Measurements from ENCODE around the gene RNU6-1. TPM values are rescaled to one million over a fixed set of nuclear protein-coding genes. Genes with fewer than 3 reads are reported as not detected.

Gene RNU6-1
- total and polyA plus RNA-seq, 2 experiments from 2014 or later: not detected

GRCh38 chr15:67835297-67836133 lies 4.3 kb downstream of the RNU6-1 start:
- no peak for TF ChIP-seq JUNB (IDR thresholded peaks at IDR 0.05; ENCODE audit: unreplicated experiment)
- peak; percentile 88 for TF ChIP-seq EZH2 (IDR thresholded peaks at IDR 0.05; ENCODE audit: low read depth, unreplicated experiment)
- peak; percentile 41 for TF ChIP-seq EZH2phosphoT487 (IDR thresholded peaks at IDR 0.05; ENCODE audit: unreplicated experiment)
- no peak for TF ChIP-seq CREB1 (CRISPR knock-in tag; IDR thresholded peaks at IDR 0.05; ENCODE audit: low read depth)
- Mint-ChIP-seq H3K27me3 (ENCODE audit: insufficient read depth, low read depth, poor library complexity) (peaks cover 92% of the 10 kb centered on the region), H3K36me3 (ENCODE audit: low read depth) (no peaks in the 10 kb centered on the region; the same call in 2 of the 3 replicates), H3K9me3 (peaks cover 6% of the 10 kb centered on the region; the same call in 2 of the 3 replicates), H3K4me1 (peaks cover 39% of the 10 kb centered on the region), H3K27ac (no peak overlapping the region), H3K4me3 (peak overlapping the region; percentile 67)
- Histone ChIP-seq H3F3A (replicated peaks; ENCODE audit: low read depth) (peaks cover 27% of the 10 kb centered on the region), H3K27me3 (ENCODE audit: insufficient read depth) (peaks cover 90% of the 10 kb centered on the region), H3K9me2 (ENCODE audit: insufficient read depth) (no peaks in the 10 kb centered on the region), H3K79me2 (replicated peaks; ENCODE audit: insufficient read depth) (no peaks in the 10 kb centered on the region), H4K20me1 (replicated peaks; ENCODE audit: insufficient read depth) (peaks cover 8% of the 10 kb centered on the region; the same call in 1 of the 2 replicates), H3K4me3 (peak overlapping the region; percentile 71), H3K4me1 (ENCODE audit: insufficient read depth) (peaks cover 30% of the 10 kb centered on the region), H2AFZ (peak overlapping the region; percentile 88), H3K36me3 (ENCODE audit: insufficient read depth) (no peaks in the 10 kb centered on the region), H3K4me2 (peak overlapping the region; percentile 67), H3K27ac (ENCODE audit: low read depth) (no peak overlapping the region)
- DNase-seq (ENCODE audit: low spot score): peak; percentile 78
- ATAC-seq: peak; percentile 3

GRCh38 chr15:67834581-67835296 lies 5.1 kb downstream of the RNU6-1 start:
- Histone ChIP-seq H3K79me2 (replicated peaks; ENCODE audit: insufficient read depth) (no peaks in the 10 kb centered on the region), H3K36me3 (ENCODE audit: insufficient read depth) (no peaks in the 10 kb centered on the region), H4K20me1 (replicated peaks; ENCODE audit: insufficient read depth) (peaks cover 8% of the 10 kb centered on the region; the same call in 1 of the 2 replicates), H3K4me2 (peak overlapping the region; percentile 67), H3K27me3 (ENCODE audit: insufficient read depth) (peaks cover 98% of the 10 kb centered on the region), H3K27ac (ENCODE audit: low read depth) (no peak overlapping the region), H3F3A (replicated peaks; ENCODE audit: low read depth) (peaks cover 33% of the 10 kb centered on the region), H3K9me2 (ENCODE audit: insufficient read depth) (no peaks in the 10 kb centered on the region), H3K4me1 (ENCODE audit: insufficient read depth) (peaks cover 35% of the 10 kb centered on the region), H3K4me3 (peak overlapping the region; percentile 71), H2AFZ (peak overlapping the region; percentile 88)
- no peak overlapping the region for H3K27ac Mint-ChIP-seq
- H3K27me3 Mint-ChIP-seq (ENCODE audit: insufficient read depth, low read depth, poor library complexity): peaks cover 94% of the 10 kb centered on the region
- peaks cover 4% of the 10 kb centered on the region; the same call in 1 of the 3 replicates for H3K9me3 Mint-ChIP-seq
- H3K4me1 Mint-ChIP-seq: peaks cover 45% of the 10 kb centered on the region
- DNase-seq (ENCODE audit: low spot score) (peak; percentile 80), ATAC-seq (peak; percentile 1)
- peak overlapping the region; percentile 67 for H3K4me3 Mint-ChIP-seq
- no peaks in the 10 kb centered on the region for H3K36me3 Mint-ChIP-seq (ENCODE audit: low read depth)
- TF ChIP-seq STAT1 (IDR thresholded peaks at IDR 0.05; ENCODE audit: unreplicated experiment) (no peak), CREB1 (CRISPR knock-in tag; IDR thresholded peaks at IDR 0.05; ENCODE audit: low read depth) (peak; percentile 84), ZNF114 (CRISPR knock-in tag; IDR thresholded peaks at IDR 0.05) (no peak), CTCF (conservative IDR thresholded peaks at IDR 0.05; ENCODE audit: low read depth in 2 of 2) (no peak), EZH2phosphoT487 (IDR thresholded peaks at IDR 0.05; ENCODE audit: unreplicated experiment) (peak; percentile 55), ZNF462 (CRISPR knock-in tag; IDR thresholded peaks at IDR 0.05) (no peak), ZNF331 (CRISPR knock-in tag; IDR thresholded peaks at IDR 0.05; ENCODE audit: low read depth) (no peak)

All from GM23338 (cell line).